ENCODE results near the gene COL4A4.
A peak's percentile ranks its signal among the peaks of the same experiment; 100 is the strongest.

The COL4A4 gene

DNA sequence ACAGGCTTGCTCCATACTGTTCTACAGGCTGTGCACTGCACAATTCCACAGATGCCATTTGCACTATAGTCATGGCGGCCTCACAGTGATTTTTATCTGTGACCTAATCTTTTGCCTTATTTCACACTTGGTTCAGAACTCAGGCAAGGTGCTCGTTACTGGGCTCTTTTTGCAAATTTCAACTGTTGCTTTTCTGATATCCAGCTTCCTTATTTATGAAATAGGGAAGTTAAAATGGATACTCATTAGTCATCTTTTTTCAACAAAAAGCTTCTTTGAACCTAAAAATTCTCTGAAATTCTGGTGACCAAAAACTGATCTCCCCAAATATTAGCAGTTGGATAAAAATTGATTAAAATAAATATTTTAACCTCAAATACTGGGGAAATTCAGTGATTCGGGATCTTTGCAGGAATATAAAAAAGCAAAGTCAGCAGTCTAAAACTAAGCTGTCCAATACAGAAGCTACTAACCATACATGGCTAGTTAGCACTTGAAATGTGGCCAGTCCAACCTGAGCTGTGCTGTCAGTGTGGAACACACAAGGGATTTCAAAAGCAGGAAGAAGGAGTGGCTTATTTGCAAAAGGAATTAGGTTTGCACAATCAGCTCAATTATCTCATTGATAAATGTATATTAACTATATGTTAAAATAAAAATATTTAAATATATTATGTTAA lies 134.4 kb downstream of the COL4A4 start:
- DNase-seq: no peak

DNA sequence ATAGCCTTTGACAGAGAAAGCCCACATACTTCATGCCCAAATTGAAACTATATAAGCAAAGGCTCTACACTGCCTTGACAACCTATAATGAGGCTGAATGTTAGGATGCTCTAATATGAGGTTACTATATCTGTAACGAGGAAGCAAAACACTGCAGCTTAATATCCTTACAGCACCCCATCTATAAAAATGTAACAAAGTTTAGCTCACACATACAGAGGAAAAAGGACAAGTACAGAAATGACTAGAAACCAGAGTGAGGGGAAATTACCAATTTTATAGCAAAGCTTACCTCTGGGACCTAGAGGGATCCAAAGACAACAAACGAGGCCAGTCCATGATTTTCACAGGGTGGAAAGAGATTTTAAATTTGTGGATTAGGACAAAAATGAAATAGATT lies 138.5 kb downstream of the COL4A4 start:
- no peak for DNase-seq

DNA sequence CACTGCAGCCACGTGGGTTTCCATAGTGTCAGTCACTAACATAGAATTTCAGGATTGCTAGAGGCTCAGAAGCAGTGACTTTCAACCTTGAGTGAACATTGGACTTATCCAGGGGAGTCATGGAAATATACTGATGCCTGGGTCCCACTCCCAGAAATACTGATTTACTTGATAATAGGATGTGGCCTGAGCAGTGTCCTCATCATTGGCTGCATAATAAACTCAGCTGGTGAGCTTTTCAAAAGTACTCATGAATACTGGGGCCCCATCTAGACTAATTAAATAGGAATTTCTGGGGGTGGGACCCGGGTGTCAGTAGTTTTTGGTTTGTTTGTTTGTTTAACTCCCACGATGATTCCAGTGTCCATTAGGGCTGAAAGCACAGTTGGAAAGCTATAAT lies 141.4 kb downstream of the COL4A4 start:
- DNase-seq: no peak

DNA sequence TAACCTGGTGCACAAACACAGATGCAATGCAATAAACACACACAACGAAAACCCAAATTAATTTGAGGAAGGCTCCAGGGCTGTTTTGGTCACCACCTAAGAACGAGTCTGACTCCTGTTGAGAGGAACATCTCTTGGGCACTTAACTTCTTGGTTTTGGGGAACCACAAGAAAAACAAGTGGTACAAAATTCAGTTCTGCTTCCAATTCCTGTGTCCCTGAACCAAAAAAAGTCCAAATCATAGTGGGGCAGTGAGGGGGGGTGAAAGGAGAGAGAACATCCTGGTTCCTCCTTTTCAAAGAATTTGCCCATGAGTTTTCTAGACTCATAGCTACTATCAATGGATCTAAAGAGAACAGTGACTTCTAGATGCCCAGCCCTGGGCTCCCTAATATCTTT lies 143.6 kb downstream of the COL4A4 start:
- DNase-seq: no peak

DNA sequence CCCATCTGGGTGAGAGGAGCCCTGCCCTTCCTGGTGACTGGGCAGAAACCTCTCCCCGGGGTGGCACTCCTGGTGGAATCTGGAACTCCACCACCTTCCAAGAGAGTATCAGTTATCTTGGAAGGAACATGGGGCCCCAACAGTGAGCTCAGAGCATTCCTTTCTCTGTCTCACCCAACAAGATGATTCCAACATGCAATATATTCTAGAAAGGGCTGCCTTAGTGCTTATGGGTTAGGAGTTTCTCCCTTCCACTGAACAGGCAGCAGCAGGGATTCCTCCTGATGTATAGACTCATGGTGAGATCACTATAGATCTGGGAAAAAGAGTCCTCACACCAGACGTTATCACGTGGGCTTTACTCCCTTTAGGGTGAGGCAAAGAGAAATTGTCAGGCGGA lies 147.1 kb downstream of the COL4A4 start:
- DNase-seq: no peak

DNA sequence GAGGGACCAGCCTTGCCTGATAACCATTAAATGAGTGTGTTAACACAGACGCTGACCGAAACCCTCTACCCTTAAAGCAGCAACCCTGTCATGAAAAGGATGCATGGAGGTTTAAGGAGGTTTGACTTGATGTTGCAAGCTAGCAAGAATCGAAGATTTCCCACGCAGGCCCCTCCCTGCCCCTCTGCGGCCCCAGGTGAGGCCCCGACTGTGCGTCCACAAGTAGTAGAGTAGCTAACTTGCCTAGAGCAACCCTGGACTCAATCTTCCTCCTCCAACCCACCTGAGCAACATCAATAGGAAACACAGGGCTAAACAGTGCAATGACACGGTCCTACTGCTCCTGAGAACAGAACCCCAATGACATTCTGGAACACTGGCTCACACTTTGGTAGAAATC lies 150.1 kb downstream of the COL4A4 start:
- DNase-seq: no peak

DNA sequence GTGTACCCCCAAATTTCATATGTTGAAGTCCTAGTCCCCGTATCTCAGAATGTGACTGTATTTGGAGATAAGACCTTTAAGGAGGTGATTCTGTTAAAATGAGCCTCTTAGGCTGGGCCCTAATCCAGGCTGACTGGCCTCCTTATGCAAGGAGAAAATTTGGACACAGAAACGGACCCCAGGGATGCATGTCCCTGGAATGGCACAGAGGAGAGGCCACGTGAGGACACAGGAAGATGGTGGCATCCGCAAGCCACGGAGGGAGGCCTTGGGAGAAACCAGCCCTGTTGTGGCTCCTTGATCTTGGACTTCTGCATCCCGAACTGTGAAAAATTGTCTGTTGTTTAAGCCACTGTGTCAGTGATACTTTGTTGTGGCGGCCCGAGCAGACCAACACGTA lies 150.7 kb downstream of the COL4A4 start:
- DNase-seq: no peak

DNA sequence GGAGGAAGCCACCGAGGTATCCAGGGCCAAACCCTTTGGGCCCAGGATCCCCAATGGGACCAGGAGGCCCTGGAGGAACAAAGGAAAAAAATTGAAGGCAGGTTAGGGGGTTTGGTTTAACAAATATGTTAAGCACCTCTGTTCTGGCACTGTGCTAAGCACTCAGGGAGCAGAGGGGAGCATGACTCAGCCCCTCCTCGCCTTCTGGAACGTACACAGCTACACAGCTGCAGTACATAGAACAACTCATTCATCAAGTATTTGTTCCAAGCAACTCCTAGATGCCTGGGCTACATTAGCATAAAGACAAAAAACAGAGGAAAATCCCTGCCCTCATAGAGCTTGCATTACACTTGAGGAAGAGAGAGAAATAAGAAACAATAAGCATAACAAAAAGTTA lies 153.6 kb downstream of the COL4A4 start:
- no peak for DNase-seq

DNA sequence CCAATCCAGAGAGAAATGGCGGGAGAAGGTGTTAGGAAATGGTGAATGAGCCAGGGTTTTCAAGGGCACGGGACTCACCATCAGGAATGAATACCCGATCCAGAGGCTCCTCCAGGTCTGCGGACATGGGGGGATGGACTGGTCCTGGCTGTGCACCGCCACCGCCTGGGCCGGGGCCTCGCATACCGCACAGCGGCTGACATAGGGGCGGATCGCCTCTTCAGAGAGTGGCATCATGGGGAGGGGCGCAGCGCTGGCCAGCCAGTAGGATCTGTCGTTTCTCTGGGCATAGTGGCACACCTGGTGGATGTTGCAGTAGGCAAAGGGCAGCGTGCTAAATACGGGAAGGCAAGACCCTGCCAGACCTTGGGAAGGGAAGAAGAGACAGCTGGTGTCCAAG lies 156.1 kb downstream of the COL4A4 start:
- no peak for DNase-seq

DNA sequence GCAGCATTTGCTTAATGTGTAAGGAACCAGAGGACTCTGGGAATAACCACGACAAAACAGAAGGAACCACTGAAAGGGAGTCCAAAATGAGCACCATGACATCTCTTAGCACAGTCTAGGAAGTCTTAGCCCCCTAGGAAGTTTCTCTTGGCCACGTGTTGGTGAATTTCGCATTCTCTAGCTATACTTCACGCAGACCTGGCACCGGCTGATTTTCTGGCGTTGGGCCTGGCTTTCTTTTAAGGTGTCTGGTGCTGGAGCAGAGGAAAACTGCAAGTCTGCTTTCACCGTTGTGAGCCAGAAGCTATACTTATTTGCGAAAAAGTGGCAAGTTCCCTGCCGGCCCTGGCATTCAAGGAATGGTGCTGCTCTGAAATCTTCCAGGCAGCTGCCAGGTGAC lies 156.9 kb downstream of the COL4A4 start:
- no peak for DNase-seq

DNA sequence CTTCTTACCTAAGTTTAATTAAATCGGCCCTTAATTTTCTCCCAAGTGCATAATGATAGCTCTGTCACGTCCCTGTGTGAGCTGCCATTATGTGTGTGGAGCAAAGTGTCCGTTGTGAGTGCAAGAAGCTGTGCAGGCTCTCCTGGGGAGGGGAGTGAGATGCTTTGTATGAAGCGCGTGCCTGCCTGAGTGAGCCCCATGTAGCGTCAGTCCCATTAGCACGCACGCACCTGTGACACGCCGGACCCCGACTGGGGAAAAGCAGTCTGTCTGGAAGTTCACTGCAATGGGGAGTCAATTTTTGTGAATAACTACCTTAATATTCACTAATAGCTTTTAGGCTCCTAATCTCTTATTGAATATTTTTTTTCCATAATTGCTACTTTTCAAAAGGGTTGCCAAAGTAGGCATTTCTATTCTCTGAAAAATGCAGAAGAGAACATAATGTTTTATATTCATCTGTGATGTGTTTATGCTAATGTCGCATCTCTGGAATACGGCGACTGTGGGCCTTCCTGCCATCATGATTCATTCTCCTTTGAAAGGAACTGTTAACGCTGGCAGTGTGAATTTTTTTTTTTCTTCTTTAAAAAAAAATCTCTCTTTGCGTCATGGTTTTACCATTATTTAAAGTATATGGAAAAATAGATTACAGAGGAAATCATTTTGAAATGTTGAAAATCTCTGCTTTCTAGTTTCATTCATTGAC lies 157.7 kb downstream of the COL4A4 start:
- no peak for DNase-seq

DNA sequence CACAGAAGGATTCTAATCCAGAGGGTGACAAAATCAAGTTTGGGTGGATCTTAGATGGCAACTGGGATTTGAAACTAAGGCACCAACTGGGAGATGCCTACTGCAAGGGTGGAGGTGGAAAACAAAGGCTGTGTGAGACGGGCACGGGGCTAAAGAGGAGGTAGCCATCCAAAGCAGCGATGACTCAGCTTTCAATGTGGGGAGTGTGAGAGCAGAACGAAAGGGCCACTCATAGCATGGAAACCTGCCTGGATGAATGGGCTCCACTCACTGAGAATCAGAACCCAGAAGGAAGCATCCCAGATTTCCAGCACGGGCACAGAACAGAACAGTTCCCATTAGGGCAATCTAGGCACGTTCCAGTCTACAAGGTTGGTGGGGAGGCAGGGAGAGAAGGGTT lies 159.5 kb downstream of the COL4A4 start:
- DNase-seq: no peak

DNA sequence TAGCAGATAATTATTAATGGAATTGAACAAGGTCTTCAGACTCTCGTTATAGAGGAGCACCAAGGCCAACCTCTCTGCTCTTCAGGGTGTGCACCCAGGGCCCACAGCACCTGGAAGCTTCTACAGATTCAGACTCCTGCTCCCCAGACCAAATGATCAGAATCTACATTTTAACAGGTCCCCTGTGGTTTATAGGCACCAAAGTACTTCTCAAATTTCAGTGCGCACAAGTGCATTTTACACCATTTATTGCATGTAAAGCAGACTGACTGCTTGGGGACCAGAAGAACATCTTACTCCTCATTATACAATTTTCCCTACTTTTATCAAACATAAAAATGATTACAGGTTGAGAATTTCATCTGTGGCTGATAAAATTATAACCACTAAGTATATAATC lies 163.9 kb downstream of the COL4A4 start:
- DNase-seq: no peak

DNA sequence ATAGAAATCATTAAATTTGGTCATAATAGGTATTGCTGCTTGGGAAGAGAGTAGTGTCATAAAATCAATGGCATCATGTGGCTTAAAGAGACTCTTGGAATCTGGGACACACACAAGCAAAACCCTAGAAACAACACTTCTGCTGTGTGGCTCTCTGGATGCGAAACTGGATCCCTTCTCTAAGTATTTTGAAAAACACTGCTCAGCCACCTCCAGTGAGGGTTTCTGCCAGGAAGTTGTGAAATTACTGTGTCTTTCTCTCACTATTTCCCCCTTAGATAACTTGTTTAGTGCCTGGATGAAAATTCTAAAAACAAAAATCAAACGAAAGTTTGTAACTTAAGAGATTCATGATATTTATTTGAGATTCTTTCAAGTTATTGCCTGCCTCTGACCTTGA lies 164.3 kb downstream of the COL4A4 start:
- no peak for DNase-seq

DNA sequence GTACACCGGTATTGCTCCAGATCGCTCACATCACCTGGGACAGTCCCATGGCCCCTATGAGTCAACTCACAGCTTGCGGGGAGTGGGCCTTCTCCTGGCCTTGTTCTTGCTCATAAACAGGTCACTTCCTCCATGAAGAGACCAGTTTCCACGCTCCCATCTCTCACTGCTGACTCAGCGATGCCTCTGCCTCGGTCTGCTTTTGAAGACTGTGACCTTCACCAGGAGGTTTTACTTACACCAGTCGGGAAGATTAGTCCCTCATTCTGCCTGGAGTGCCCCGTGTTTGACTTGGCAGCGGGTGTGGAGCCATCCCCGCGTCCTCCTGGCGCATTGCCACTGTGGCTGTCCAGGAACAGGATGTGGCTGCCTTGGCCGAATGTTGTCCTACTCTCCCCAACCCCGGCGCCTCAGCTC lies 168.4 kb downstream of the COL4A4 start:
- DNase-seq: no peak

DNA sequence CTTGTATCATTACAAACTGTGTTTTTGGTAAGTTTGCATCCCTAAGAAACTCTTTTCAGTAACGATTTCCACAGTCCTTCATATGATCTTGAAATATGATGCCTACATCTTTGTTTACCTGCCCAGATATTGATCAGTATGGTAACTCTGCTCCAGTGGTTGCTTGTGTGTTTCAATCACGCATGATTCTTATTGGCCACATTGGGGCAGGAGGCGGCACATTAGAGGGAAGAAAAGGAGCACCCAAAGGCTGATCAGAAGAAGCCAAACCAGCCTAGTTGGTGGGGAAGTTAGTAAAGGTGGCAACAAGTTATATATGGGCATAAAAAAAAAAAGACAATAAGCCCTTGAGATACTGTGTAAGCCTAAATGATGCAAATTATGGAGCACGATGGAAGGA lies 169.2 kb downstream of the COL4A4 start:
- no peak for DNase-seq

DNA sequence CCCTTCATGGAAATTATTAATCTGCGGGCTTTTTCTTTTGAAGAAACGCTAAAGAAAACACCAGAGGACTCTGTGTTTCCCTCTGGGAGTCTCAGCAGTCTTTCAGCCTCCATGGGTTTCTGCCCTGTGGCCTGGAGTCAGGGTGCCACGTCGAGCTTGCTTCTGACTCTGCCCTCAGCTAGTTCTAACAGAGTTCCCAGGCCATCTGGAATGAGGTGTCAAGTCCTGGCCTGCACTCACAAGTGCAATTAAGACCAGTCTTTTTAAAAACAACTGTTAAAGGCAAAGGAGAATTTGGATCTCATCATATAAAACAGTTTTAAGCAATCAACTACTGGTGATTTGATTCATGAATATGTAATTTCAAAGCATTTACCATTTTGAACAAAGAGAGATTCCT lies 170.8 kb downstream of the COL4A4 start:
- DNase-seq: no peak

DNA sequence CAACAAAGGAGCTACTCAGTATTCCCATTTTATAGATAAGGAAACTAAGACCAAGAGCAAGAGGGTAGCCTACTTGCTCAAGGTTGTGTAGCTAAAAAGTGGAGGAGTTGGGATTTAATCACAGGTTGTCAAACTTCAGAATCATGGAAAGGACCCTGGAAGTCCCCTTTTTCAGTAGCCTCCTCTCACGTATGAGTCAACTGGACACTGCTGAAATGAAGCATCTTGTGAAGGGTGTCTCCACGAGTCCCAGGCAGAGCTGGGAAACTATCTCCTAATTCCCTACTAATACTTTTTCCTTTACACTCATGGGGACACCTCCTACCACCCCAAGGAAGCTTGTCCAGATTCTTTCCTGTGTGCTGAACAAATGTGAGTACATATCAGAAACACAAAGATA lies 172.3 kb downstream of the COL4A4 start:
- no peak for DNase-seq

DNA sequence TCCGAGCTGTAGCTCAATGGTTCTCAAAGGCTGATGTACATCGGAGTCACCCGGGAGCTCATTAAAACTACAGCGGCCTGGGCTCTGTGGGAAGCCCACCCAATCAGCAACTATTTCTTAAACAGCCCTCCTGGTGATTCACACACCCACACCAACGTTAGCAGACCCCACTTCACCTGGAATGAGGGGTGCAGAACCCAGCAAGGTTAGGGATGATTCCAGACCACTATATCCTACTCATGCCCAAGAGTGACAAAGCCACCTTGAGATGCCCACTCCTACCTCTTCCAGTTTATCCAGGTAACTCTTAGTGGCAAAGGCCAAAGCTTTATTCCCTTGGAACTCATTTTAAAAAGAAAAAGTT lies 178.4 kb downstream of the COL4A4 start:
- DNase-seq: no peak

DNA sequence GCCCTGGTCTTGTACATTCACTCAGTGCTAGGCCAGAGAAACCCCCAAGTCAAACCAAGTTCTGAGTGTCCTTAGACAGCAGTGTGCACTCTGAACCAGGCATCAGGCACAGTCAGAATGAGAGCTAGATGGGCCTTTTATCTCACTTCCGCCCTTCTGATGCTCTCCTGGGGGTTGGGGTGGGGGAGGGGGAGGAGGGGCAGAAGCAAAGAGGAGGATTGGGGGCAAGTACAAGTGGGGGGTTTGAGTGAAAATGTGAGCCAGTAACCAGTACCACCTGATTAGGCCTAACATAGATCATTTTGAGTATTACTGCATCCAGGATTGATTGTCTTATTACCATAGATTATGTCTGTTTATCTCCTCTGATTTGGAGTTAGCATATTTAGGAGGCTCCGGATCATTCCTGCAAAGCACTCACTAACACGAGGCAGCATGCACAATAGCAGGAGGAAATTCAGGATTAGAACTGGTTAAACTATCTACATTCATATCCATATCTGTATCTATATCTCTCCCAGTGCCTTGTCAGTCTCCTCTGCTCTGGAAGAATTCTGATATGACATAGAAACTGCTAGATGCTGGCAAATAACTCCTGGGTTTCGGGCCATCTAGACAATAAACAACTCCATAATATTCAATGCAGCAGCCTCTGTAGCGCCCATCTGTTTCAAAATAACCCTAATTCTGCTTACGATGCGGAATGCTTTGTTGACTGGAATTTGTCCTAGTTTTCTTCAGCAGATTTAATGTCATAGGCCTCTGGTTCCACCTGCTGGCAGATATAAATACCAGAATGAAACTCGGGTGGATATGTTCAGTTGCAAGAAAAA lies 179.0 kb downstream of the COL4A4 start:
- peak; percentile 40 for DNase-seq

DNA sequence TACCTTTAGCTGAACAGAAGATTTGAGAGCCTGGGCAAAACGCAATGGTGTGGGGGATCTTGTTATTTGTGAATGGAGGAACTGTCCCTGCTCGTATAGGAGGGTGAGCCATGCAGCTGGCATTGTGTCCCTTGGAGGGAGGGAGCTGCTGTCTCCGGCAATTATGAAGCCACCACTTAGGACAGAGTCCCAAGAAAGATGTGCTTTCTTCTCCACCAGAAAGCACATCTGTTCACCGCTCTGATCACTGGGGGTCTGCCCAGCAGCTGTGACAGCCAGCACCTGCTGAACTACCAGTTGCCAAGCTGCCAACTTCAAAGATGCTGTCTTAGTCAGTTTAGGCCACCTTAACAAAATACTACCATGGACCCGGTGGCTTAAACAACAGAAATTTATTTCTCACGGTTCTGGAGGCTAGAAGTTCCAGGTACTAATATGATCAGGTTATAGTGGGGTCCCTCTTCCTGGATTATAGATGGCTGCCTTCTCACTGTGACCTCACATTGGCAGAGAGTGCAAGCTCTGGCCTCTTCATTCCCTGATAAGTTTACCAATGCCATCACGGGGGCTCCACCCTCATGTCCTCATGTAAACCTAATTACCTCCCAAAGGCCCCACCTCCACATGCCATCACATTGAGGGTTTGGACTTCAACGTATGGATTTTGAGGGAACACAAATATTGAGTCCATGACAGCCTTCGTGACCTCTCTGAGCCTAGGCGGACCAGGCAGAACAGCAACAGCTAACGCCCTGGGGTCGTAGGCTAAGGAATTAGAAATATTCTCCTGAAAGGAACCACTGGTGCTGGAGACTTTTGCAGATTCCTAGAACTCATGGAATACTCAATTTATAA lies 179.9 kb downstream of the COL4A4 start:
- DNase-seq: no peak

DNA sequence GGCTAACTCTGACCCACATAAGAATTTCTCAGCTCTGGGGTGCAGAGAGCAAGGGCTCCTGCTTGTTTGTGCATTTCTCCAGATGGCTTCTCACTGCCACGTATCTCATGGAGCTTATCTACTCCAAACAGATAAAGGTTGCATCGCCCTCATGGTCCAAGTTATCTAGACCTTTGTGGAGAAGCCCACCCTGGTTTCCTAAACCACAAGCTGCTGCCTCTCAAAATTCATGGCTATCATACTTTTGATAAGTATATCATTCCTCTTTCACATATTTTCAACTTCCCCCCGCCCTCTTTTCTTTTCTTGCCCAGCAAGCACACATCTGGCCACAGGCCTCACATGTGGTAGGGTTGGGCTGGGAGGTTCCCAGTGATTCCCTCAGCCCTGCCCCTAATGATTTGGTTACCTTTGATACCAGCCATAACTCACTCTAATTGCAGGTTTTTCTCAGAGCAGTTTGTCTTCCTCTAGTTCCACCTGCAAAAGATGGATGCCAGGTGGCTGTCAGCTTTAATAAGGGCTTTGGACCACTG lies 182.1 kb downstream of the COL4A4 start:
- no peak for DNase-seq

DNA sequence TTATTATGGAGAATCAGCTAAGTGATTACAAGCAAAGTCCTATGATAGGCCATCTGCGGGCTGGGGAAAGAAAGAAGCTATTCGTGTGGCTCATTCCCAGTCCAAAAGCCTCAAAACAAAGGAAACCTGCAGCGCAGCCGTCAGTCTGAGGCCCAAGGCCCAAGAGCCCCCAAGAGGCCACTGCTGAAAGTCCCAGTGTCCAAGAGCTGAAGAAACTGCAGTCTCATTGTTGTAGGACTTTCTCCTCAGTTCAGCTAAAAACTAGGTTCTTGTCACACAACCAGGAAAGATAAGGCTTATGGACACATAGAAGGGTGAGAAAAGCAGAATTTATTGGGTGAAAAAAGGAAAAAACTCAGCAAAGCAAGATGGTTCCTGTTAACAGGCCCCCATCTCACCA lies 185.0 kb downstream of the COL4A4 start:
- no peak for DNase-seq
